SIG-M5 treated with dmso at 0.1 percent for 504 hours (cell line): ENCODE results near the gene OR2H1.

ENCODE experiments used
- DNase-seq: peaks from one replicate; lab custom pipeline; 2025; ENCODE audit not compliant: unreplicated experiment; lab: John Stamatoyannopoulos, UW

Gene OR2H1

GRCh38 chr6:29509239-29509638 lies 52.3 kb downstream of the OR2H1 start:
- DNase-seq: no peak

- no peak for DNase-seq
Observed at GRCh38 chr6:29509711-29510110, 52.8 kb downstream of the OR2H1 start.

- no peak for DNase-seq
Observed at GRCh38 chr6:29510202-29510601, 53.2 kb downstream of the OR2H1 start.

GRCh38 chr6:29510746-29511300 lies 53.9 kb downstream of the OR2H1 start:
- no peak for DNase-seq
